Endothelial cell of umbilical vein (primary cell): Measurements from ENCODE around the gene ZBTB17. TPM values are rescaled to one million over a fixed set of nuclear protein-coding genes. Genes with fewer than 3 reads are reported as not detected.

Source experiments
- BruUV-seq: library from RNA; stranded (reverse); fragments of 400-500 nt; replicated peaks from 2 replicates; lab custom pipeline; 2021; lab: Mats Ljungman, UMichigan
- CTCF ChIA-PET: fragments of 300-600, 350-600 bp; sonication (Branson Sonifier 250); formaldehyde crosslinking; loops from one replicate; lab custom pipeline; 2021; ENCODE audit warnings: antibody characterized with exemption, inconsistent platforms; lab: Charles Lee
- POLR2A ChIA-PET: fragments of 300-600, 350-600 bp; sonication (Branson Sonifier 250); formaldehyde crosslinking; loops from one replicate; lab custom pipeline; 2021; ENCODE audit warnings: antibody characterized with exemption, inconsistent platforms; lab: Charles Lee
- DNase-seq: peaks from one replicate; pipeline ENCODE4 v3.0.0-alpha.2; 2011; ENCODE audit warnings: low read depth, low spot score
- FAIRE-seq: peaks from 2 replicates; lab custom pipeline; 2011; peaks lifted over from hg19 to GRCh38; lab: Jason Lieb, UNC
- H2AFZ ChIP-seq: 2 replicates; pipeline ENCODE4 v1.6.0; 2012; ENCODE audit warnings: low read depth, low read length, control low read depth, inconsistent platforms
- H3K27ac ChIP-seq: 2 replicates; pipeline ENCODE4 v1.5.1; 2011; ENCODE audit warnings: low read depth, mild to moderate bottlenecking, control low read depth, low read length, moderate library complexity; ENCODE audit not compliant: insufficient read depth
- H3K27me3 ChIP-seq, 2 experiments: 2 replicates each; pipeline versions ENCODE4 v1.6.0 to v1.6.1; 2011; ENCODE audit warnings: low read length in 2 of 2, mixed read lengths in 1 of 2; ENCODE audit not compliant: control insufficient read depth in 2 of 2, insufficient read depth in 2 of 2
- H3K36me3 ChIP-seq, 2 experiments: 2 replicates in 1 of 2; 3 replicates in 1 of 2; pipeline ENCODE4 v1.5.1; 2011; ENCODE audit warnings: low read length in 2 of 2, mild to moderate bottlenecking in 1 of 2, moderate library complexity in 1 of 2; ENCODE audit not compliant: control insufficient read depth in 2 of 2, insufficient read depth in 2 of 2; ENCODE audit errors: extremely low read depth in 1 of 2
- H3K4me1 ChIP-seq: 3 replicates; pipeline ENCODE4 v1.5.1; 2011; ENCODE audit warnings: mild to moderate bottlenecking, low read length; ENCODE audit not compliant: control insufficient read depth, insufficient read depth; ENCODE audit errors: extremely low read depth
- H3K4me2 ChIP-seq: 2 replicates; pipeline ENCODE4 v1.6.1; 2011; ENCODE audit warnings: low read length, control low read depth, mixed read lengths; ENCODE audit not compliant: insufficient read depth
- H3K4me3 ChIP-seq, 3 experiments: fragments of 200-600 bp in 1 of 3; sonication (generic), shearing (Covaris generic) in 1 of 3; replicated peaks in 1 of 3; 2 replicates each; pipeline ENCODE4 v1.5.1; 2011 to 2016; ENCODE audit warnings: control low read depth in 3 of 3, low read length in 3 of 3, mild to moderate bottlenecking in 2 of 3, inconsistent platforms in 1 of 3, low read depth in 1 of 3, moderate library complexity in 1 of 3; ENCODE audit not compliant: insufficient read depth in 1 of 3
- H3K79me2 ChIP-seq: 2 replicates; pipeline ENCODE4 v1.6.0; 2012; ENCODE audit warnings: low read length, inconsistent platforms; ENCODE audit not compliant: control insufficient read depth, insufficient read depth
- H3K9ac ChIP-seq: replicated peaks from 2 replicates; pipeline ENCODE3; 2011; ENCODE audit warnings: low read length, control low read depth; ENCODE audit not compliant: insufficient read depth; ENCODE audit errors: extremely low read depth
- H3K9me1 ChIP-seq: replicated peaks from 3 replicates; pipeline ENCODE4 v1.6.0; 2011; ENCODE audit warnings: mild to moderate bottlenecking, low read length; ENCODE audit not compliant: control insufficient read depth, insufficient read depth; ENCODE audit errors: extremely low read depth
- H3K9me3 ChIP-seq: replicated peaks from 2 replicates; pipeline ENCODE4 v1.5.1; 2012; ENCODE audit warnings: low read length, inconsistent platforms; ENCODE audit not compliant: control insufficient read depth, insufficient read depth
- H4K20me1 ChIP-seq: replicated peaks from 2 replicates; pipeline ENCODE3; 2011; ENCODE audit warnings: mild to moderate bottlenecking, low read length; ENCODE audit not compliant: control insufficient read depth, insufficient read depth; ENCODE audit errors: extremely low read depth
- CTCF ChIP-seq, 2 donors: IDR thresholded peaks; 1 replicate in 1 of 2; 2 replicates in 1 of 2; pipeline ENCODE4 v1.5.1; 2011; ENCODE audit warnings: low read length in 2 of 2, mild to moderate bottlenecking in 2 of 2, moderate library complexity in 2 of 2, control low read depth in 1 of 2, inconsistent platforms in 1 of 2, low read depth in 1 of 2; ENCODE audit not compliant: insufficient read depth in 1 of 2; ENCODE audit errors: extremely low read depth in 1 of 2
- EZH2 ChIP-seq: IDR thresholded peaks from 2 replicates; pipeline ENCODE4 v1.6.1; 2012; ENCODE audit warnings: borderline replicate concordance, low read depth, mild to moderate bottlenecking, moderate library complexity, low read length, inconsistent platforms; ENCODE audit not compliant: severe bottlenecking
- FOS ChIP-seq: IDR thresholded peaks from 2 replicates; pipeline ENCODE4 v1.6.1; 2011; ENCODE audit warnings: mild to moderate bottlenecking, low read length, moderate library complexity, borderline replicate concordance; ENCODE audit not compliant: insufficient read depth
- GATA2 ChIP-seq: IDR thresholded peaks from 2 replicates; pipeline ENCODE4 v1.7.0; 2011; ENCODE audit warnings: low read depth, mild to moderate bottlenecking, moderate library complexity, mixed read lengths, low read length; ENCODE audit not compliant: insufficient read length, insufficient read depth
- JUN ChIP-seq: IDR thresholded peaks from 2 replicates; pipeline ENCODE4 v1.6.1; 2011; ENCODE audit warnings: borderline replicate concordance, low read depth; ENCODE audit not compliant: insufficient read length, insufficient read depth
- MAX ChIP-seq: IDR thresholded peaks from 2 replicates; pipeline ENCODE4 v1.6.1; 2011; ENCODE audit not compliant: insufficient read depth, insufficient read length
- MYC ChIP-seq: IDR thresholded peaks from one replicate; pipeline ENCODE4 v1.6.1; 2011; ENCODE audit warnings: mild to moderate bottlenecking, low read depth, low read length
- POLR2A ChIP-seq: IDR thresholded peaks from 2 replicates; pipeline ENCODE4 v1.6.1; 2012; ENCODE audit warnings: low read depth, mild to moderate bottlenecking, control low read depth, low read length
- POLR2AphosphoS5 ChIP-seq: IDR thresholded peaks from 2 replicates; pipeline ENCODE4 v1.6.1; 2012; ENCODE audit warnings: low read depth, mild to moderate bottlenecking, control low read depth, low read length, moderate library complexity; ENCODE audit not compliant: insufficient read depth
- dilution Hi-C: fragments of 300-500 bp; cut with MboI; formaldehyde crosslinking; loops from one replicate; pipeline ENCODE4 v1.15.0; 2019; ENCODE audit warnings: low sequenced_read_pairs; ENCODE audit not compliant: extremely low pct_ligation_motif_present
- intact Hi-C: fragments of 100-400 bp; cut with micrococcal nuclease; formaldehyde crosslinking; loops from one replicate; pipeline ENCODE4 v1.10.0; 2022
- polyA plus RNA-seq, 4 experiments: library from polyadenylated mRNA; depleted of rRNA in 3 of 4; stranded (reverse) in 3 of 4; unstranded in 1 of 4; fragments of >200 nt; gene quantifications; 2 replicates each; pipeline versions ENCODE4 v1.2.1 to v1.2.3, GENCODE V29; 2011 to 2012; ENCODE audit warnings: missing spikeins in 1 of 4
- total RNA-seq: library from RNA; stranded (reverse); gene quantifications from 2 replicates; pipeline ENCODE4 v1.2.3, GENCODE V29; 2021

ZBTB17 gene
- total and polyA plus RNA-seq, 2 donors (not counting 3 experiments of a cell fraction or from before 2014, with no cell fraction given), result 43.9 to 72.7 TPM

GRCh38 chr1:15988856-15989736 lies 13.2 kb upstream of the ZBTB17 start:
- Histone ChIP-seq H3K4me2 (no peak overlapping the region), H2AFZ (no peak overlapping the region), H3K9me1 (no peaks in the 10 kb centered on the region), H3K79me2 (no peaks in the 10 kb centered on the region), H3K36me3 (no peaks in the 10 kb centered on the region), H3K4me3 (no peak overlapping the region), H3K4me1 (no peaks in the 10 kb centered on the region), H3K27me3 (no peaks in the 10 kb centered on the region), H3K27ac (no peak overlapping the region), H3K9ac (no peak overlapping the region), H4K20me1 (no peaks in the 10 kb centered on the region), H3K9me3 (no peaks in the 10 kb centered on the region)
- CTCF ChIA-PET, result interaction anchor here (0.7 kb wide), 1 partner anchor 13 kb away, joined by 4 read pairs; no protein-coding TSS in a partner anchor
- POLR2A ChIA-PET, result no interaction called here
- no peak for DNase-seq
- FAIRE-seq, result no peak
- dilution Hi-C loops (no loop called here), intact Hi-C loops (no loop called here)
- BruUV-seq, result no TSS peak
- no peak for TF ChIP-seq JUN
- no peak for TF ChIP-seq GATA2
- TF ChIP-seq MYC, result no peak
- TF ChIP-seq POLR2A, result no peak
- no peak for TF ChIP-seq POLR2AphosphoS5
- no peak for TF ChIP-seq EZH2
- no peak for TF ChIP-seq CTCF (IDR thresholded peaks at IDR 0.05; ENCODE audit: extremely low read depth in 1 of 2, insufficient read depth in 1 of 2, low read depth in 1 of 2, low read length in 2 of 2)
- TF ChIP-seq MAX, result no peak
- no peak for TF ChIP-seq FOS
